K562 treated with DMSO at 1 percent for 12 hours (cell line): ENCODE measurements around the gene PCAT6. TPM values are rescaled to one million over a fixed set of nuclear protein-coding genes. Genes with fewer than 3 reads are reported as not detected.

Experiments used
- total RNA-seq: library from RNA; unstranded; fragments of 300-600 nt; gene quantifications from 2 replicates; pipeline ENCODE4 v1.2.3, GENCODE V29; 2022; ENCODE audit not compliant: insufficient read depth

The PCAT6 gene
- total RNA-seq = not detected in 2 replicates

GRCh38 chr1:202810615-202811295, at the start of gene PCAT6:
Gene PCAT6 (plus strand): TSS chr1:202810954.

GRCh38 chr1:202807926-202808757, 2.6 kb upstream of the PCAT6 start, which contains the start of gene KDM5B:
Gene KDM5B (minus strand): TSS chr1:202808421. CDS start chr1:202808305, 116 bp downstream.

Other genes with a start within 250 kb of the PCAT6 start
- 0.11 TPM in 1 of 2 replicates, not detected in the other for gene SYT2, start 100.5 kb upstream of the PCAT6 start, total RNA-seq
- 15.5 and 41.4 TPM in 2 replicates for gene KDM5B, start 2.5 kb upstream of the PCAT6 start, total RNA-seq
- gene RABIF, start 78.2 kb downstream of the PCAT6 start, total RNA-seq = 18.2 and 27.8 TPM in 2 replicates
- 11.6 and 27.5 TPM in 2 replicates for gene KLHL12, start 116.3 kb downstream of the PCAT6 start, total RNA-seq
- 90.9 and 140 TPM in 2 replicates for gene ADIPOR1, start 147.4 kb downstream of the PCAT6 start, total RNA-seq
- 40.4 and 54.3 TPM in 2 replicates for gene CYB5R1, start 156.3 kb downstream of the PCAT6 start, total RNA-seq
- gene TMEM183A, start 196.4 kb downstream of the PCAT6 start, total RNA-seq = 45.4 and 87.6 TPM in 2 replicates
- 1.3 and 1.6 TPM in 2 replicates for gene PPFIA4, start 215.5 kb downstream of the PCAT6 start, total RNA-seq